GM12872 (cell line): Measurements from ENCODE around the gene AMBP.

Source experiments
- CTCF ChIP-seq: IDR thresholded peaks from 3 replicates; pipeline ENCODE4 v1.5.1; 2011; ENCODE audit warnings: low read depth, mild to moderate bottlenecking, low read length, moderate library complexity; ENCODE audit not compliant: insufficient read depth

AMBP gene

GRCh38 chr9:114054191-114054690 is 23.9 kb downstream of the AMBP start:
- no peak for TF ChIP-seq CTCF

- no peak for TF ChIP-seq CTCF
These were observed 24.7 kb downstream of the AMBP start for GRCh38 chr9:114053246-114054005.

GRCh38 chr9:114051706-114052105 is 26.4 kb downstream of the AMBP start:
- TF ChIP-seq CTCF, result no peak

- TF ChIP-seq CTCF, result no peak
These were observed 26.8 kb downstream of the AMBP start for GRCh38 chr9:114051281-114051680.

- TF ChIP-seq CTCF, result no peak
These were observed 27.5 kb downstream of the AMBP start for GRCh38 chr9:114050646-114051045.

- TF ChIP-seq CTCF, result no peak
These were observed 27.9 kb downstream of the AMBP start for GRCh38 chr9:114050226-114050568.

- TF ChIP-seq CTCF, result no peak
These were observed 28.5 kb downstream of the AMBP start for GRCh38 chr9:114049441-114050225.
